Measurements from ENCODE around the gene EIF5A.

Gene EIF5A

GRCh38 chr17:7281074-7281952 is 26.1 kb upstream of the EIF5A start, which contains the start of gene SLC2A4:
Gene SLC2A4 (plus strand): TSS chr17:7281718. CDS start chr17:7281935, 217 bp downstream.
- no peak for TF ChIP-seq CTCF (conservative IDR thresholded peaks at IDR 0.05; ENCODE audit: low read length)
- peak; percentile 85 for DNase-seq (ENCODE audit: low read depth)
- H3K4me3 ChIP-seq (ENCODE audit: low read length): peak within 1 kb of the TSS; percentile 58

- DNase-seq (ENCODE audit: low read depth): no peak
- TF ChIP-seq CTCF (conservative IDR thresholded peaks at IDR 0.05; ENCODE audit: low read length): no peak
- H3K4me3 ChIP-seq (ENCODE audit: low read length): peak overlapping the region; percentile 58
These were observed 25.3 kb upstream of the EIF5A start for GRCh38 chr17:7281953-7282751.

- no peak for TF ChIP-seq CTCF (conservative IDR thresholded peaks at IDR 0.05; ENCODE audit: low read length)
- no peak for DNase-seq (ENCODE audit: low read depth)
- H3K4me3 ChIP-seq (ENCODE audit: low read length): no peak overlapping the region
These were observed 24.6 kb upstream of the EIF5A start for GRCh38 chr17:7282752-7283321.

GRCh38 chr17:7283471-7284216 is 23.8 kb upstream of the EIF5A start:
- no peak for DNase-seq (ENCODE audit: low read depth)
- H3K4me3 ChIP-seq (ENCODE audit: low read length): no peak overlapping the region
- no peak for TF ChIP-seq CTCF (conservative IDR thresholded peaks at IDR 0.05; ENCODE audit: low read length)

- no peak for TF ChIP-seq CTCF (conservative IDR thresholded peaks at IDR 0.05; ENCODE audit: low read length)
- DNase-seq (ENCODE audit: low read depth): no peak
- H3K4me3 ChIP-seq (ENCODE audit: low read length): no peak overlapping the region
These were observed 22.5 kb upstream of the EIF5A start for GRCh38 chr17:7284911-7285310.

GRCh38 chr17:7285679-7286078 is 21.7 kb upstream of the EIF5A start:
- TF ChIP-seq CTCF (conservative IDR thresholded peaks at IDR 0.05; ENCODE audit: low read length): no peak
- no peak for DNase-seq (ENCODE audit: low read depth)
- H3K4me3 ChIP-seq (ENCODE audit: low read length): no peak overlapping the region

All from AG10803 (cell line).